Measurements from ENCODE around the gene UBAC1.

The UBAC1 gene

GRCh38 chr9:135961277-135961715 is at the start of gene UBAC1:
Gene UBAC1 (minus strand): TSS chr9:135961373. CDS start chr9:135961162, 211 bp downstream.
- peak; percentile 96 for DNase-seq

GRCh38 chr9:136010615-136011361 is 49.6 kb upstream of the UBAC1 start:
- no peak for DNase-seq

- DNase-seq: no peak
These were observed 49.0 kb upstream of the UBAC1 start for GRCh38 chr9:136010176-136010575.

GRCh38 chr9:136009516-136009915 is 48.3 kb upstream of the UBAC1 start:
- no peak for DNase-seq

GRCh38 chr9:136008693-136008997 is 47.5 kb upstream of the UBAC1 start:
- DNase-seq: no peak

GRCh38 chr9:136007934-136008692 is 46.9 kb upstream of the UBAC1 start:
- DNase-seq: no peak

- DNase-seq: no peak
These were observed 46.2 kb upstream of the UBAC1 start for GRCh38 chr9:136007276-136007933.

GRCh38 chr9:136006169-136006568 is 45.0 kb upstream of the UBAC1 start:
- DNase-seq: no peak

- DNase-seq: no peak
These were observed 43.5 kb upstream of the UBAC1 start for GRCh38 chr9:136004712-136005111.

GRCh38 chr9:136004219-136004618 is 43.0 kb upstream of the UBAC1 start:
- DNase-seq: no peak

GRCh38 chr9:136003411-136004218 is 42.4 kb upstream of the UBAC1 start:
- no peak for DNase-seq

GRCh38 chr9:136002881-136003280 is 41.7 kb upstream of the UBAC1 start:
- no peak for DNase-seq

- DNase-seq: no peak
These were observed 41.0 kb upstream of the UBAC1 start for GRCh38 chr9:136002215-136002614.

- DNase-seq: no peak
These were observed 40.1 kb upstream of the UBAC1 start for GRCh38 chr9:136001231-136001630.

- DNase-seq: no peak
These were observed 37.4 kb upstream of the UBAC1 start for GRCh38 chr9:135998410-135999071.

- no peak for DNase-seq
These were observed 36.8 kb upstream of the UBAC1 start for GRCh38 chr9:135998016-135998380.

- DNase-seq: no peak
These were observed 36.2 kb upstream of the UBAC1 start for GRCh38 chr9:135997090-135998015.

GRCh38 chr9:135995816-135996215 is 34.6 kb upstream of the UBAC1 start:
- DNase-seq: no peak

- DNase-seq: no peak
These were observed 33.5 kb upstream of the UBAC1 start for GRCh38 chr9:135994501-135995192.

GRCh38 chr9:135993765-135994500 is 32.8 kb upstream of the UBAC1 start:
- DNase-seq: no peak

Measured in activated CD8-positive, alpha-beta memory T cell treated with anti-CD3 and anti-CD28 coated beads, Interleukin-2, amount 50 U/mL, for 4 hours (primary cell).